ENCODE measurements around the gene TMEM150C.
A peak's percentile ranks its signal among the peaks of the same experiment; 100 is the strongest.

The TMEM150C gene

GRCh38 chr4:82561786-82562563, at the start of gene TMEM150C:
Gene TMEM150C (minus strand): TSS chr4:82561988. CDS start chr4:82504657, 57,331 bp downstream.
- DNase-seq = peak; percentile 40

GRCh38 chr4:82611527-82611926, 49.7 kb upstream of the TMEM150C start:
- DNase-seq = no peak

- DNase-seq = no peak
Observed at GRCh38 chr4:82610041-82610440, 48.3 kb upstream of the TMEM150C start.

GRCh38 chr4:82606622-82607021, 44.8 kb upstream of the TMEM150C start:
- DNase-seq = no peak

- no peak for DNase-seq
Observed at GRCh38 chr4:82604522-82604921, 42.7 kb upstream of the TMEM150C start.

GRCh38 chr4:82601242-82602015, 39.6 kb upstream of the TMEM150C start:
- DNase-seq = no peak

GRCh38 chr4:82599336-82599735, 37.5 kb upstream of the TMEM150C start:
- peak; percentile 22 for DNase-seq

- DNase-seq = no peak
Observed at GRCh38 chr4:82594456-82594855, 32.7 kb upstream of the TMEM150C start.

GRCh38 chr4:82593411-82593810, 31.6 kb upstream of the TMEM150C start:
- no peak for DNase-seq

GRCh38 chr4:82592639-82593038, 30.9 kb upstream of the TMEM150C start:
- no peak for DNase-seq

- DNase-seq = no peak
Observed at GRCh38 chr4:82591592-82591991, 29.8 kb upstream of the TMEM150C start.

GRCh38 chr4:82589756-82590155, 28.0 kb upstream of the TMEM150C start:
- no peak for DNase-seq

- no peak for DNase-seq
Observed at GRCh38 chr4:82588771-82589270, 27.0 kb upstream of the TMEM150C start.

- DNase-seq = no peak
Observed at GRCh38 chr4:82587826-82588540, 26.2 kb upstream of the TMEM150C start.

GRCh38 chr4:82585690-82586435, 24.1 kb upstream of the TMEM150C start:
- DNase-seq = no peak

- DNase-seq = no peak
Observed at GRCh38 chr4:82584931-82585330, 23.1 kb upstream of the TMEM150C start.

GRCh38 chr4:82583897-82584587, 22.3 kb upstream of the TMEM150C start:
- DNase-seq = no peak

- DNase-seq = no peak
Observed at GRCh38 chr4:82579932-82580331, 18.1 kb upstream of the TMEM150C start.

GRCh38 chr4:82578935-82579334, 17.1 kb upstream of the TMEM150C start:
- no peak for DNase-seq

GRCh38 chr4:82577451-82577850, 15.7 kb upstream of the TMEM150C start:
- DNase-seq = no peak

GRCh38 chr4:82569727-82570126, 7.9 kb upstream of the TMEM150C start:
- DNase-seq = no peak

GRCh38 chr4:82569076-82569475, 7.3 kb upstream of the TMEM150C start:
- no peak for DNase-seq
